ENCODE results near the gene LAMB3.
A peak's percentile ranks its signal among the peaks of the same experiment; 100 is the strongest.

Gene LAMB3

DNA sequence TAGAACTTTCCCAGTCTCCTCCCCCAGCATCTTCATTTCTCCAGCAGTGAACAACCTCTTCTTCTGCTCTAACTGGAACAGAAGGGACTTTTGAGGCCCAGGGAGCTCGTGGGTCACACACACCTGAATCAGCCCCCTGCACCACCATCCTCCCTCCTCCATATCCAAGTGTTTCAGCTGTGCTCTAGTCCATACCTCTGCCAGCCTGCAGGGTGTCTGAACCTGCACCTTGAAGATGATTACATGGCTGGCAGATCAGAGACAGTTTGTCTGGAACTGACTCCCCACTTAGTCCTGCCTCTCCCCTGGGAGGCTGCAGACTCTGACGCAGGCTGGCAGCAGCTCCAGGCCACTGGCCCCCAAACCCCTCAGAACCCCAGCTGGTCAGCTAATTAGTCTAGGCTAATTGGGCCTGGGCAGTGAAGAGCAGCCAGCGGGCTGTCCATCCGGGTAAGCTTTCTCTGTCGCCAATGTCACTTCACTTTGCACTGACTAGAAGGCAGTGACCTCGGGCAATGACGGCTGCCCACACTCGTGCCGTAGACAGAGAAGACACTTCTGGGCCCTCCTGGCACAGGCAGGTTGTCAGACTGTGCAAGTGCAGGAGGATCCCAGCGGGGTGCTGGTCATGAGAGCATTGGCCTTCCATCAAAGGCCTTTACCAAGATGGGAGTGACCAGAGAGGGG is 56.5 kb downstream of the LAMB3 start:
- DNase-seq (ENCODE audit: low read depth) = no peak

DNA sequence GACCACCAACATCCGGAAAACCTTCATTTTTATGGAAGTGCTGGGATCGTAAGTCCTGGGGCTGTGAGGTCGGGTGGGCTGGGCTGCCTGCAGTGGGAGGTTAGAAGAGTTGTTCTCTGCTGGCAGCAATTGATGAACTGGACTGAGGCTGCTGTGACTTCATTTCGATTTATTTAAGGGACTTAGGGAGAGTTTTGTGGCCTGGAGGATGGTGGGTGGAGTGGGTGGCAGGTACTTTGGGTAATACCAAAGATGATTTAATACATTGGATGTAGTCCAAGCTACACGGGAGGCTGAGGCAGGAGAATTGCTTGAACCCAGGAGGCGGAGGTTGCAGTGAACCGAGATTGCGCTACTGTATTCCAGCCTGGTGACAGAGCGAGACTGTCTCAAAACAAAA is 57.2 kb downstream of the LAMB3 start:
- no peak for DNase-seq (ENCODE audit: low read depth)

GRCh38 chr1:209594440-209594839 is 57.8 kb downstream of the LAMB3 start:
- no peak for DNase-seq (ENCODE audit: low read depth)

DNA sequence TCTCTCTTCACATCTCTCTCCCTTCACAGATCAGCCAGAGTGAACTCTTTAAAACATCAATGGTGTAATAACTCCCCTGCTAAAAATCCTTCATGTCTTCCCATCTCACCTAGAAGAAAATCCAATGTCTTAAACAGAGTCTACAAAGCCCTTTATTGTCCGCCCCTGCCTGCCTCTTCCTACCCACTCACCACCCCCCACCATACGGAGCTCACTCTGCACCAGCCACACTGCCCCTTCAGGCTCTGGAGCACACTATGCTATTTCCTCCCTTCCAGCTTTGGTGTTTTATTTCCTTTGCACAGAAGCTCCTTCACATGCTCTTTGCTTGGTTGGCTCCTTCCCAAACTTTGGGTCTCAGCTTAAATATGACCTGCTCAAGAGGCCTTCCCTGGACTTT is 58.5 kb downstream of the LAMB3 start:
- DNase-seq (ENCODE audit: low read depth) = no peak

- peak; percentile 25 for DNase-seq (ENCODE audit: low read depth)
These were observed 61.8 kb downstream of the LAMB3 start for GRCh38 chr1:209590405-209590804.

DNA sequence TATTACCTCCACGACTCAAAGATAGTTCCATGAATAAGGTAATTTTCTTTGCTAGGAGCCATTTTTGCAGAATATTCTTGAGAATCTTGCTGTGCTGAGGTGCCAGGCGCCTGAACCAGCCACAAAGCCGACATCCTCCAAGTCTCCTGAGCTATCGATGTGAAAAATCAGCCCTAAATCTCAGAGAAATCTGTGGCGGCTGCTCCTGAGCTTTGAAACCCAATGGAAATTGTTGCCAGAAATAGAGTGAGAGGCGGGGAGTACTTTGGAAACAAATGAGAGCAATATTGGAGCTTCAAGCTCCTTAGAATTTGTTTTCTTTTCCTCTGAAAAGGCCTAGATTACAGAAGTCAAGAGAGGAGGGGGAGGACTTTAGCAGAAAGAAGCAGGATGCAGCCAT is 62.4 kb downstream of the LAMB3 start:
- no peak for DNase-seq (ENCODE audit: low read depth)

GRCh38 chr1:209589440-209589839 is 62.8 kb downstream of the LAMB3 start:
- DNase-seq (ENCODE audit: low read depth) = no peak

DNA sequence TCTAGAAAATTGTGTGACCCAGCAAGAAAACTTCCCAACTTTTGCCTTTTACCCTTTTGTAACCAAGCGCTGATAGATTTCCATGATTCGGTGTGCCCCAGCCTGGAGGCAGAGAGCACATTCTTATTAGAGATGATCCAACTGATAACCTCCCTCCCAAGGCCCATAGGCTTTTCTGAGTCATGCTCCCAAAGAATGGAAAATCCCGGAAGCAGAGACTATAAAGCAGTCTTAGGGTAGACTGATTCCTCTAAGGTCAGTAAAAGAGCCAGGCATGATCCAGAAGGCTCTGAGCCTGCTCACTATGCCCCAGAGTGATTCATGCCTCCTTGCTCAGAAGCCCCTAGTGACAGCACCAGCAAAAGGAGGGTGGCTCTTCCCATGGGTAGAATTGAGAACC is 64.4 kb downstream of the LAMB3 start:
- DNase-seq (ENCODE audit: low read depth) = peak; percentile 61

DNA sequence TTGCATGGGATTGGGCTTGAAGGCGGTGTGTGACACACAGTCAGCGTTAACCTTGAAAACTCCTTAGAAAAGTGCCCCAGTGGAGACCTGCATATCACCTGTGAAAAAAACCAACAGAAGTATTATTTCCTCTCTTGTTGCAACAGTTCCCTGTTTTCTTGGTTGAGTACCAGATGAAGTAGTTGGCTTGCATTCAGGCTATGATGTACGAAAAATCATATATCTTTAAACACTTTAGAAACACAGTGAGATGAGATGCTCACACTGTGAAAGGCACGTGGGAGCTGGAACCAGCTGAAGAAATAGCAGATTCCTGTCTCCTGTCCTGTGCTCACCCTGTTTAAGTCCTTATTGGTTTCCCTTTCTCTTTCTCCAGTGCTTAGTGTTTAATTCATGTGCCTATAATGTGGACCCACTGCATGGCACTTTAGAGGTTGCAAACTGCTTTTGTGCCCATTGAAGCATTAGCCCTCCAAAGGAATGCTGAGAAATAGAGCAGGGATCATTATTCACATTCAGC is 65.9 kb downstream of the LAMB3 start:
- no peak for DNase-seq (ENCODE audit: low read depth)

DNA sequence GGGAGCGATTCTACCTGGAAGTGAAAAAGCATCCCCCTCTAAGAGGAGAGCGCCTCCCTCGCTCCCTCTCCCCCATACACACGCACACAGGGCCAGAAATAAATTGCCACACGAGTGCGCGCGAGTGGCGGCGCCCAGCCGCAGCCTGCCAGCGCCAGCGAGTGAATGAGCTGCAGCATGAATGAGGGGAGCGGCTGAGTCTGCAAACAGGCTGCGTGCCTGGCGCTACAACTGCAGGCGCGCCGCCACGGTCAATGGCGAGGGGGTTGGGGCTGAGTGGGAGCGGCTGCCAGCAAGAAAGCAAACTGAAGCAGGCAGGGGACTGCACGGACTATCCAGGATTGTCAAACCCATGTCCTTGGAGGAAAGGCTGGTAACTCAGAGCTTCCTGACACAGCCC is 66.6 kb downstream of the LAMB3 start:
- DNase-seq (ENCODE audit: low read depth) = peak; percentile 35

GRCh38 chr1:209585197-209585596 is 67.0 kb downstream of the LAMB3 start:
- DNase-seq (ENCODE audit: low read depth) = no peak

DNA sequence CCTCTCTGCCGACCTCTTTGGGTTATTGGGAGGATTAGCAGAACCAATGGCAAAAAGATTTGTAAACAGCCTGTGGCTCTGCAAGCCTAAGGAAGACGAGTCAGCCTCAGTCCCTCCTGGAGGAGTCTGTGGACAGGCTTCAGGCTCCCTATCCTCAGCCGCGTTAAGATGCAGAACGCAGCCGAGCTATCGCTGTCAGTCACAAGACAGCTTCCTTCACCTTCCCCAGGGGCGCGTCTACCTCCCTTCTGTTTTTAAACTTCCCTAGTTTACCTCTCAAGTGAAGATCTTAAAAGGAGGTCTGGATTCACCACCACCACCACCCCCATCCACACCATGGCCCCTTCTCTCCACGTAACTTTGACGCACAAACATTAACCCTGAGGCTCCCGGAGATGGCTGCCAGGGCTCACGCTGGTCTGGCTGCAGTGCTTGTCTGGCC is 68.0 kb downstream of the LAMB3 start:
- peak; percentile 13 for DNase-seq (ENCODE audit: low read depth)

- DNase-seq (ENCODE audit: low read depth) = peak; percentile 83
These were observed 68.8 kb downstream of the LAMB3 start, which contains the start of gene CAMK1G for GRCh38 chr1:209583408-209583807. Gene CAMK1G (plus strand): TSS chr1:209583714. CDS start chr1:209594984, 11,270 bp downstream.

- no peak for DNase-seq (ENCODE audit: low read depth)
These were observed 71.6 kb downstream of the LAMB3 start for GRCh38 chr1:209580577-209580976.

- DNase-seq (ENCODE audit: low read depth) = peak; percentile 54
These were observed 74.9 kb downstream of the LAMB3 start for GRCh38 chr1:209577346-209577745.

- peak; percentile 53 for DNase-seq (ENCODE audit: low read depth)
These were observed 75.6 kb downstream of the LAMB3 start for GRCh38 chr1:209576392-209577197.

DNA sequence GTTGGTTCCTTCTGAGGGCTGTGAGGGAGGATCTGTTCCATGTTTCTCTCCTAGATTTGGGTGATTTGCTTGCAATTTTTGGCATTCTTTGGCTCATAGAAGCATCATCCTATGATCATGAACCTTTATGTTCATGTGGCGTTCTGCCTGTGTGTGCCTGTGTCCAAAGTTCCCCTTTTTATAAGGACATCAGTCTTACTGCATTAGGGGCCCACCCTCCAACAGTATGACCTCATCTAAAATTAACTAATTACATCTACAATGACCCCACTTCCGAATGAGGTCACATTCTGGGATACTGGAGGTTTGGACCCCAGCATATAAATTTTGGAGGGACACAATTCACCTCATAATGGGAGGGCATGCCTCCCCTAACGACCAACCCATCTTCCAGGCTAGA is 81.5 kb downstream of the LAMB3 start:
- DNase-seq (ENCODE audit: low read depth) = no peak

DNA sequence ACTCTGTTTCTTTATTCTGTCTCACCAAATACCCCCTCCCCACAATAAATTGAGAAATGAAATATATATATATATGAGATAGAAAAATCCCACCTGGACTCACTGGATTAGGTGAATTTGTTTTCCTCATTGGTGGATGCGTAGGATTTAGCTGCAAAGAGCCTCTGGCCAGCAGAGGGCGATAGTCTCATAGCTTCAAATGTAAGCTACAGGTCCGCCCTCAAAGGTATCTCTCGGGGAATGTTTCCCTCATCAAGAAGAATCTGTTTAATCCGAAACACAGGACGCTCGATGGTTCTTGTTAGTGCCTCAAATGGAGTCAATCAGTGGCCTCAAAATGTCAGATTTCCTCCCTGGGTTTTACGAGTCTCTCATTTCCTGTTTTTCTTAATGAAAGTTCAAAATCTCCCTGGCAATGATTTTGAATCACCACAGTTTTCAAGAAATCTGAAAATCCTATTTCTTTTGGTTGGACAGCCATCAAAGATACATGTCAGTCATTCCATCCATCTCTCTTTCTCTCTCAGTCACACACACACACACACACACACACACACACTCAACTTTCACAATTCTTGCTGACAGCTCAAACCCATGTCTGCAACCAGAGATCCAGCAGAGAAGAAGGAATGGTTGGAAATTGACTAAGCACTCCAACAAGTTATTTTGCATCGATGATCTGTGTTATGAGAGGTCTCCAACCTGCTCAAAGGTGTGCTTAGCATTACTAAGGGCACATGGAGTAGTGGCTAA is 82.6 kb downstream of the LAMB3 start:
- DNase-seq (ENCODE audit: low read depth) = peak; percentile 73

DNA sequence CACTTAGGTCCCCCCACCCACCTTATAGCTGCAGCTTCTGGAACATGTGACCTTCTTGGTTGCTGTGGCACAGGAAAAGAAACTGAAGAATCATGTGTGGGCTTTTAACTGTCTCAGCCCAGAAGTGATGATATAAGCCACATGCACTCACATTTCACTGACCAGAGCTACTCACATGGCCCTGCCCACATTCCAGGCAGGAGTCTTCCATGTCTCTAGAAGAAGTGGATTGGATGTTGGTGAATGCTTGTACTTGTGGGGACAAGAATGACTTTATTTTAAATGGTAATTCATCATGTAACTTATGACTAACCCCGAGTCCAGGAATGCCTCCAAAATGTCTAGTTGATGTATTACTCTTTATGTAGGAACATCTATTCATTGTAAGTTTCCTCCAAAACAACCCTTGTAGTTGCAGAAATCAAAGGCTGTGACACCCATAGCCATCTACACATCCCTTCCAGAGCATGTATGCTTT is 84.5 kb downstream of the LAMB3 start:
- DNase-seq (ENCODE audit: low read depth) = peak; percentile 84

- DNase-seq (ENCODE audit: low read depth) = peak; percentile 72
These were observed 86.2 kb downstream of the LAMB3 start for GRCh38 chr1:209565759-209566678.

Measured in amniotic epithelial cell (primary cell).